Sciatic nerve (tissue), 2 donors: ENCODE data around the gene CDCA7L. TPM values are rescaled to one million over a fixed set of nuclear protein-coding genes. Genes with fewer than 3 reads are reported as not detected.
"Not testable (repeated sequence)": the region's sequence is repeated elsewhere in the genome, so short reads cannot be mapped to it uniquely, and the experiment has no call there.

ENCODE experiments used
- ATAC-seq: fragments of 200-7000 bp; cut with Tn5 transposase; one replicate; pipeline ENCODE4 v1.9.1; 2020; ENCODE audit warnings: mild to moderate bottlenecking, moderate library complexity
- DNase-seq: peaks from one replicate; pipeline ENCODE4 v3.0.0-alpha.2; 2020; ENCODE audit warnings: low spot score
- intact Hi-C: fragments of 100-400 bp; cut with DNase I; formaldehyde crosslinking; loops from one replicate; pipeline ENCODE4 v1.14.2; 2022
- total RNA-seq: library from RNA; stranded (reverse); fragmentation: NEBNext Ultra II Directional; extraction: Animal tissue kit (Norgen Biotek cat#: 25700); gene quantifications from one replicate; pipeline ENCODE4 v1.2.1, GENCODE V29; 2021
- donor health status: DM: no; HTN: no; CAD: no.
- donor health status: DM: no; HTN: no; CAD: no.

The CDCA7L gene
- total RNA-seq, 1 donor from 2014 or later: 15.9 TPM

- intact Hi-C loops: no loop called here
- no peak for ATAC-seq
- no peak for DNase-seq
These were observed 32.5 kb downstream of the CDCA7L start for GRCh38 chr7:21912931-21913780.

- ATAC-seq: no peak
- intact Hi-C loops: no loop called here
- DNase-seq: no peak
These were observed 33.4 kb downstream of the CDCA7L start for GRCh38 chr7:21912305-21912704.

GRCh38 chr7:21911341-21911875 lies 34.3 kb downstream of the CDCA7L start:
- ATAC-seq (no peak), DNase-seq (no peak)
- intact Hi-C loops: no loop called here

GRCh38 chr7:21910253-21910652 lies 35.4 kb downstream of the CDCA7L start:
- ATAC-seq (no peak), DNase-seq (no peak)
- intact Hi-C loops: no loop called here

GRCh38 chr7:21908746-21909145 lies 37.0 kb downstream of the CDCA7L start:
- DNase-seq: no peak
- intact Hi-C loops: no loop called here

GRCh38 chr7:21903020-21903786 lies 42.5 kb downstream of the CDCA7L start:
- intact Hi-C loops: no loop called here
- ATAC-seq (no peak), DNase-seq (no peak)

More at GRCh38 chr7:21908746-21909145, 37.0 kb downstream of the CDCA7L start:
- ATAC-seq: no peak

- intact Hi-C loops: no loop called here
- DNase-seq (no peak), ATAC-seq (no peak)
These were observed 43.5 kb downstream of the CDCA7L start for GRCh38 chr7:21902240-21902639.

- DNase-seq (no peak), ATAC-seq (peak; percentile 20)
- intact Hi-C loops: no loop called here
These were observed 47.3 kb downstream of the CDCA7L start for GRCh38 chr7:21898265-21898930.

- DNase-seq (no peak), ATAC-seq (no peak)
- intact Hi-C loops: no loop called here
These were observed 52.3 kb downstream of the CDCA7L start for GRCh38 chr7:21893401-21893800.

GRCh38 chr7:21891291-21891690 lies 54.4 kb downstream of the CDCA7L start:
- no peak for DNase-seq
- no peak for ATAC-seq
- intact Hi-C loops: no loop called here

- intact Hi-C loops: no loop called here
- ATAC-seq (no peak), DNase-seq (no peak)
These were observed 57.9 kb downstream of the CDCA7L start for GRCh38 chr7:21887779-21888178.

- intact Hi-C loops: no loop called here
- no peak for ATAC-seq
These were observed 58.3 kb downstream of the CDCA7L start for GRCh38 chr7:21887353-21887752.

GRCh38 chr7:21886396-21886795 lies 59.3 kb downstream of the CDCA7L start:
- DNase-seq: no peak
- intact Hi-C loops: no loop called here
- ATAC-seq: no peak

More at GRCh38 chr7:21887353-21887752, 58.3 kb downstream of the CDCA7L start:
- no peak for DNase-seq

GRCh38 chr7:21884496-21884895 lies 61.2 kb downstream of the CDCA7L start:
- no peak for DNase-seq
- intact Hi-C loops: no loop called here
- no peak for ATAC-seq

GRCh38 chr7:21883501-21883900 lies 62.2 kb downstream of the CDCA7L start:
- intact Hi-C loops, ATAC-seq, DNase-seq: not testable (repeated sequence)

- no peak for DNase-seq
- ATAC-seq: no peak
- intact Hi-C loops: no loop called here
These were observed 62.6 kb downstream of the CDCA7L start for GRCh38 chr7:21883069-21883468.

GRCh38 chr7:21869785-21870402 lies 75.8 kb downstream of the CDCA7L start:
- no peak for DNase-seq
- intact Hi-C loops: no loop called here
- ATAC-seq: no peak

- intact Hi-C loops: no loop called here
- DNase-seq: no peak
These were observed 77.2 kb downstream of the CDCA7L start for GRCh38 chr7:21868576-21868850.

More at GRCh38 chr7:21868576-21868850, 77.2 kb downstream of the CDCA7L start:
- no peak for ATAC-seq
